ENCODE data around the gene ARSJ.

- no peak for TF ChIP-seq POLR2A (IDR thresholded peaks at IDR 0.05; ENCODE audit: low read length)
- TF ChIP-seq GATA1 (IDR thresholded peaks at IDR 0.05; ENCODE audit: low read depth, low read length) = no peak
These were observed 44.3 kb downstream of the ARSJ start for GRCh38 chr4:113935190-113935589.
